WERI-Rb-1 (cell line): Measurements from ENCODE around the gene VKORC1L1.
"Not testable (repeated sequence)": the region's sequence is repeated elsewhere in the genome, so short reads cannot be mapped to it uniquely, and the experiment has no call there.

ENCODE experiments used
- DNase-seq: peaks from one replicate; pipeline ENCODE4 v3.0.0-alpha.2; 2020
- H3K27ac ChIP-seq: fragments of 250-450 bp; sonication (Bioruptor Pico); 2 replicates; pipeline ENCODE4 v1.5.1; 2020; ENCODE audit warnings: mild to moderate bottlenecking, moderate library complexity
- H3K27me3 ChIP-seq: fragments of 250-450 bp; sonication (Bioruptor Pico); 2 replicates; pipeline ENCODE4 v1.5.1; 2021; ENCODE audit warnings: mild to moderate bottlenecking, low read depth, moderate library complexity; ENCODE audit not compliant: insufficient read depth, severe bottlenecking
- H3K36me3 ChIP-seq: fragments of 250-450 bp; sonication (Bioruptor Pico); 2 replicates; pipeline ENCODE4 v1.5.1; 2020; ENCODE audit warnings: mild to moderate bottlenecking, moderate library complexity
- H3K4me3 ChIP-seq: 2 replicates; pipeline ENCODE4 v1.5.1; 2011; ENCODE audit warnings: low read depth, mild to moderate bottlenecking, control low read depth, low read length
- H3K9me3 ChIP-seq: fragments of 250-450 bp; sonication (Bioruptor Pico); 2 replicates; pipeline ENCODE4 v1.5.1; 2021; ENCODE audit warnings: mild to moderate bottlenecking, moderate library complexity; ENCODE audit not compliant: severe bottlenecking
- CTCF ChIP-seq: IDR thresholded peaks from 2 replicates; pipeline ENCODE4 v1.5.1; 2011; ENCODE audit warnings: low read depth, mild to moderate bottlenecking, control low read depth, inconsistent platforms, low read length

Gene VKORC1L1

DNA sequence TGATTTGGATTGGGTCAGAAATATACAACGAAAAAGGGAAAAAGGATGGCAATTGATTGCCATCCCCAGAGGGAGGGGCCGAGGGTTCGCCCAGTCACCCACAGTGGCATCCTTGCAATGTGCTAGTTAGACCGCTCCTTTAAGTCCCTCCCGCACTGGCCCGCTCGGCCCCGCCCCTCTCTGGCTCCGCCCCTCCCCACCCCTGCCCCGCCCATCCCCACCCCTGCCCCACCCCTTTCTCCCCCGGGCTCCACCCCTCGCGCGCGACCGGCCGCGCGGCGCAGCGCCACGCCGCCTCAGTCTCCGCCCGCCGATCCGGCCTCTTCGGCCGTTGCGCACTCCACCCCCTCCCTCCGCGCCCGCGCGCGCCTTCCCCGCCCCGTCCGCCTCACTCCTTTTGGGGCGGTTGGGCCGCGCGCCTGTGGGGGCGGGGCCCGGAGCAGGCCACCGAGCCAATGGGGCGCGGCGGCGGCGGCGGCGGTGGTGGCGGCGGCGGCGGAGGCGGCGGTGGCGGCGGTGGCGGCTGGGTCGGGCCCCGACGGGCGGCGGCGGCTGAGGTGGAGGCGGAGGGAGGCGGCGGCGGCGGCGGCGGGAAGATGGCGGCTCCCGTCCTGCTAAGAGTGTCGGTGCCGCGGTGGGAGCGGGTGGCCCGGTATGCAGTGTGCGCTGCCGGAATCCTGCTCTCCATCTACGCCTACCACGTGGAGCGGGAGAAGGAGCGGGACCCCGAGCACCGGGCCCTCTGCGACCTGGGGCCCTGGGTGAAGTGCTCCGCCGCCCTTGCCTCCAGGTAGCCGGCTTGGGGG lies at the start of gene VKORC1L1:
Gene VKORC1L1, plus strand, starts transcription at position 299 of the 806 bp plus-strand sequence. Its CDS starts 298 bp downstream, at position 597.
- peak within 1 kb of the TSS; percentile 75 for H3K4me3 ChIP-seq
- DNase-seq, result peak; percentile 95
- no peak for TF ChIP-seq CTCF
- H3K27ac ChIP-seq, result peak within 1 kb of the TSS; percentile 86
- no peaks in the 10 kb centered on the region for H3K9me3 ChIP-seq
- H3K36me3 ChIP-seq, result no peaks in the 10 kb centered on the region
- no peaks in the 10 kb centered on the region for H3K27me3 ChIP-seq

- H3K4me3 ChIP-seq, result no peak overlapping the region
- DNase-seq, result no peak
- no peaks in the 10 kb centered on the region for H3K9me3 ChIP-seq
- TF ChIP-seq CTCF, result no peak
- no peaks in the 10 kb centered on the region for H3K36me3 ChIP-seq
- no peaks in the 10 kb centered on the region for H3K27me3 ChIP-seq
- H3K27ac ChIP-seq, result no peak overlapping the region
Observed at GRCh38 chr7:65827366-65827765, 45.5 kb upstream of the VKORC1L1 start.

GRCh38 chr7:65832281-65832680 lies 40.6 kb upstream of the VKORC1L1 start:
- Histone ChIP-seq H3K27me3 (no peaks in the 10 kb centered on the region), H3K36me3 (no peaks in the 10 kb centered on the region), H3K4me3 (no peak overlapping the region), H3K9me3 (no peaks in the 10 kb centered on the region), H3K27ac (no peak overlapping the region)
- TF ChIP-seq CTCF, result no peak
- no peak for DNase-seq

DNA sequence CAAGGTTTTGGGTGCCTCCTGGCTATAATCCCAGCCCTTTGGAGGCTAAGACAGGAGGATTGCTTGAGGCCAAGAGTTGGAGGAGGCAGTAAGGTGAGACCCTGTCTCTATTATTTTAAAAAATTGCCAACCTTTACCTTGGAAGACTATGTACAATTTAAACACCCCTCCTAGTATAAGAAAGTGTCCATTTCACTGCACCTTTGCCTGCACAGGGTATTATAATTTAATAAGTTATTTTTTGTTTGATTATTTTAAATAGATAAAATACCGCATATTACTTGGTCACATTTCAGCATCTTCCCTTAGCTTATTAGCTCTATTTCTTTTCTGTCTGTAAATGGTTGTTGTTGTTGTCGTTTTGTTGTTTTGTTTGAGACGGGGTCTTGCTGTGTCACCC lies 36.2 kb upstream of the VKORC1L1 start:
- H3K27ac ChIP-seq, H3K36me3 ChIP-seq, DNase-seq, H3K4me3 ChIP-seq, H3K9me3 ChIP-seq, H3K27me3 ChIP-seq: not testable (repeated sequence)

DNA sequence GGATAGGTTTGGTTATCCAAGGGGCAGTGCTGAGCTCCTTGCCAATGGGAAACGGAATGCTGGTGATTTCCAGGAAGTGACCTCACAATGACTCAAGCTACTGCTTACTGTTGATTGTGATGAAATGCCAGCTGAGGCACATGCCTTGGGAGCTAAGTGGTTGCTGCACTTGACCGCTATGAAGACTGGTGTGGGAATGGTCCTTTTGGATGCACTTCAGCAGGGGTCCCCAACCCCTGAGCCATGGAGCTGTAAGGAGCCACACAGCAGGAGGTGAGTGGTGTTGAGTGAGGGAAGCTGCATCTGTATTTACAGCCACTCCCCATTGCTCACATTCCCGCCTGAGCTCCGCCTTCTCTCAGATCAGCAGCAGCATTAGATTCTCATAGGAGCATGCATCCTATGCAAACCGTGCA lies 35.3 kb upstream of the VKORC1L1 start:
- H3K4me3 ChIP-seq, H3K36me3 ChIP-seq, H3K27me3 ChIP-seq, DNase-seq, H3K27ac ChIP-seq, H3K9me3 ChIP-seq: not testable (repeated sequence)

DNA sequence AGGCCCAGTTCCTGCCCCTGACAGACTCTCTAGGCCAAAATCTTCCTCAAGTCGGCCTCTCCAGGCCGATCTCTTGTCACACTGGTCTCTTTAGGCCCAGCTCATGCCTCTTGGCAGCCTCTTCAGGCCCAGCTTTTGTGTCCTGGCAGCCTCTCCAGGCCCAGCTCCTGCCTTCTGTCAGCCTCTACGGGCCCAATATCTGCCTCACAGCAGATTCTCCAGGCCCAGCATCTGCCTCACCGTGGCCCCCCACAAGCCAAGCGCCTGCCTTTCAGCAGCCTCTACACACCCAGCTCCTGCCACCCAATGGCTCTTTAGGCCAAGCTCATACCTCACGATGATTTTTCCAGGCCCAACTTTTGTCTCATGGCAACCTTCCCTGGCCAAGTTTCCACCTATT lies 33.0 kb upstream of the VKORC1L1 start:
- Histone ChIP-seq H3K9me3 (no peaks in the 10 kb centered on the region), H3K27ac (no peak overlapping the region), H3K4me3 (no peak overlapping the region), H3K27me3 (no peaks in the 10 kb centered on the region), H3K36me3 (no peaks in the 10 kb centered on the region)
- no peak for TF ChIP-seq CTCF
- DNase-seq, result no peak

DNA sequence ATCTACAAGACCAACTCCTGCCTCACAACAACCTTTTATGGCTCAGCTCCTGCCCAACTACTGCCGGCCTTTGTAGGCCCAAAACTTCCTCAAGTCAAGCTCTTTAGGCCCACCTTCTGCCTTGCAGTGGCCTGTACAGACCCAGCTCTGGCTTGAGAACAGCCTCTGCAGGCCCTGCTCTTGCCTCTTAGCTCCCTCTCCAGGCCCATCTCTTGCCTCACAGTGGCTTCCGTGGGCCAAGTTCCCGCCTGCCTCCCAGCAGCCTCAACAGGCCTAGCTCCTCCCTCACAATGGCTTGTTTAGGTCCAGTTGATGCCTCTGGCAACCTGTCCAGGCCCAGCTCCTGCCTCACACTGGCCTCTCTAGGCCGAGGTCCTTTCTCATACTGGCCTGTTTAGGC lies 32.4 kb upstream of the VKORC1L1 start:
- DNase-seq, result peak; percentile 80
- H3K4me3 ChIP-seq, result no peak overlapping the region
- TF ChIP-seq CTCF, result peak; percentile 81

DNA sequence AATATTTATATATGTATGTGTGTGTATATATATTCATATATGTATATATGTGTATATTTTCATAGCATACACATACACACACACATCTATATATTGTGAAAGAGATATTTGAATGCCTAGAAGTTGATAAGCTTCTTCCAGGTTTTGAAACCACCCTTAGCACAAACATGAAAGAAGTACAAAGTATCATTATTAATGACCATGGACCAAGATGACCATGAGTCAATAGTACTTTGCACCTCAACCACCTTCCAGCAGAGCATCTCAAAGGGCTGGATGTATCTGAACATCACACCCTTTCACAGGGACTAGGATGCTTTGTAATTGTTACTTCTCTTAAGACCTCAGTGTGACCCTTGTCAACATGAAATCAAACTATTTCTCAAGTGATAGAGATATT lies 29.3 kb upstream of the VKORC1L1 start:
- not testable (repeated sequence) for H3K9me3 ChIP-seq, H3K27me3 ChIP-seq, H3K36me3 ChIP-seq, DNase-seq, H3K4me3 ChIP-seq, H3K27ac ChIP-seq

More for the DNA sequence above, 32.4 kb upstream of the VKORC1L1 start:
- Histone ChIP-seq H3K9me3 (no peaks in the 10 kb centered on the region), H3K27me3 (no peaks in the 10 kb centered on the region), H3K36me3 (no peaks in the 10 kb centered on the region), H3K27ac (peak overlapping the region; percentile 34; the same call in 1 of the 2 replicates)
